Endothelial cell of umbilical vein (primary cell): ENCODE measurements around the gene SUN3. TPM values are rescaled to one million over a fixed set of nuclear protein-coding genes. Genes with fewer than 3 reads are reported as not detected.

Experiments
- BruUV-seq: library from RNA; stranded (reverse); fragments of 400-500 nt; replicated peaks from 2 replicates; lab custom pipeline; 2021; lab: Mats Ljungman, UMichigan
- CTCF ChIA-PET: fragments of 300-600, 350-600 bp; sonication (Branson Sonifier 250); formaldehyde crosslinking; loops from one replicate; lab custom pipeline; 2021; ENCODE audit warnings: antibody characterized with exemption, inconsistent platforms; lab: Charles Lee
- POLR2A ChIA-PET: fragments of 300-600, 350-600 bp; sonication (Branson Sonifier 250); formaldehyde crosslinking; loops from one replicate; lab custom pipeline; 2021; ENCODE audit warnings: antibody characterized with exemption, inconsistent platforms; lab: Charles Lee
- DNase-seq: peaks from one replicate; pipeline ENCODE4 v3.0.0-alpha.2; 2011; ENCODE audit warnings: low read depth, low spot score
- FAIRE-seq: peaks from 2 replicates; lab custom pipeline; 2011; peaks lifted over from hg19 to GRCh38; lab: Jason Lieb, UNC
- H2AFZ ChIP-seq: 2 replicates; pipeline ENCODE4 v1.6.0; 2012; ENCODE audit warnings: low read depth, low read length, control low read depth, inconsistent platforms
- H3K27ac ChIP-seq: 2 replicates; pipeline ENCODE4 v1.5.1; 2011; ENCODE audit warnings: low read depth, mild to moderate bottlenecking, control low read depth, low read length, moderate library complexity; ENCODE audit not compliant: insufficient read depth
- H3K27me3 ChIP-seq, 2 experiments: 2 replicates each; pipeline versions ENCODE4 v1.6.0 to v1.6.1; 2011; ENCODE audit warnings: low read length in 2 of 2, mixed read lengths in 1 of 2; ENCODE audit not compliant: control insufficient read depth in 2 of 2, insufficient read depth in 2 of 2
- H3K36me3 ChIP-seq, 2 experiments: 2 replicates in 1 of 2; 3 replicates in 1 of 2; pipeline ENCODE4 v1.5.1; 2011; ENCODE audit warnings: low read length in 2 of 2, mild to moderate bottlenecking in 1 of 2, moderate library complexity in 1 of 2; ENCODE audit not compliant: control insufficient read depth in 2 of 2, insufficient read depth in 2 of 2; ENCODE audit errors: extremely low read depth in 1 of 2
- H3K4me1 ChIP-seq: 3 replicates; pipeline ENCODE4 v1.5.1; 2011; ENCODE audit warnings: mild to moderate bottlenecking, low read length; ENCODE audit not compliant: control insufficient read depth, insufficient read depth; ENCODE audit errors: extremely low read depth
- H3K4me2 ChIP-seq: 2 replicates; pipeline ENCODE4 v1.6.1; 2011; ENCODE audit warnings: low read length, control low read depth, mixed read lengths; ENCODE audit not compliant: insufficient read depth
- H3K4me3 ChIP-seq, 3 experiments: fragments of 200-600 bp in 1 of 3; sonication (generic), shearing (Covaris generic) in 1 of 3; replicated peaks in 1 of 3; 2 replicates each; pipeline ENCODE4 v1.5.1; 2011 to 2016; ENCODE audit warnings: control low read depth in 3 of 3, low read length in 3 of 3, mild to moderate bottlenecking in 2 of 3, inconsistent platforms in 1 of 3, low read depth in 1 of 3, moderate library complexity in 1 of 3; ENCODE audit not compliant: insufficient read depth in 1 of 3
- H3K79me2 ChIP-seq: 2 replicates; pipeline ENCODE4 v1.6.0; 2012; ENCODE audit warnings: low read length, inconsistent platforms; ENCODE audit not compliant: control insufficient read depth, insufficient read depth
- H3K9ac ChIP-seq: replicated peaks from 2 replicates; pipeline ENCODE3; 2011; ENCODE audit warnings: low read length, control low read depth; ENCODE audit not compliant: insufficient read depth; ENCODE audit errors: extremely low read depth
- H3K9me1 ChIP-seq: replicated peaks from 3 replicates; pipeline ENCODE4 v1.6.0; 2011; ENCODE audit warnings: mild to moderate bottlenecking, low read length; ENCODE audit not compliant: control insufficient read depth, insufficient read depth; ENCODE audit errors: extremely low read depth
- H3K9me3 ChIP-seq: replicated peaks from 2 replicates; pipeline ENCODE4 v1.5.1; 2012; ENCODE audit warnings: low read length, inconsistent platforms; ENCODE audit not compliant: control insufficient read depth, insufficient read depth
- H4K20me1 ChIP-seq: replicated peaks from 2 replicates; pipeline ENCODE3; 2011; ENCODE audit warnings: mild to moderate bottlenecking, low read length; ENCODE audit not compliant: control insufficient read depth, insufficient read depth; ENCODE audit errors: extremely low read depth
- FOS ChIP-seq: IDR thresholded peaks from 2 replicates; pipeline ENCODE4 v1.6.1; 2011; ENCODE audit warnings: mild to moderate bottlenecking, low read length, moderate library complexity, borderline replicate concordance; ENCODE audit not compliant: insufficient read depth
- GATA2 ChIP-seq: IDR thresholded peaks from 2 replicates; pipeline ENCODE4 v1.7.0; 2011; ENCODE audit warnings: low read depth, mild to moderate bottlenecking, moderate library complexity, mixed read lengths, low read length; ENCODE audit not compliant: insufficient read length, insufficient read depth
- JUN ChIP-seq: IDR thresholded peaks from 2 replicates; pipeline ENCODE4 v1.6.1; 2011; ENCODE audit warnings: borderline replicate concordance, low read depth; ENCODE audit not compliant: insufficient read length, insufficient read depth
- POLR2A ChIP-seq: IDR thresholded peaks from 2 replicates; pipeline ENCODE4 v1.6.1; 2012; ENCODE audit warnings: low read depth, mild to moderate bottlenecking, control low read depth, low read length
- POLR2AphosphoS5 ChIP-seq: IDR thresholded peaks from 2 replicates; pipeline ENCODE4 v1.6.1; 2012; ENCODE audit warnings: low read depth, mild to moderate bottlenecking, control low read depth, low read length, moderate library complexity; ENCODE audit not compliant: insufficient read depth
- dilution Hi-C: fragments of 300-500 bp; cut with MboI; formaldehyde crosslinking; loops from one replicate; pipeline ENCODE4 v1.15.0; 2019; ENCODE audit warnings: low sequenced_read_pairs; ENCODE audit not compliant: extremely low pct_ligation_motif_present
- intact Hi-C: fragments of 100-400 bp; cut with micrococcal nuclease; formaldehyde crosslinking; loops from one replicate; pipeline ENCODE4 v1.10.0; 2022
- polyA plus RNA-seq, 4 experiments: library from polyadenylated mRNA; depleted of rRNA in 3 of 4; stranded (reverse) in 3 of 4; unstranded in 1 of 4; fragments of >200 nt; gene quantifications; 2 replicates each; pipeline versions ENCODE4 v1.2.1 to v1.2.3, GENCODE V29; 2011 to 2012; ENCODE audit warnings: missing spikeins in 1 of 4
- total RNA-seq: library from RNA; stranded (reverse); gene quantifications from 2 replicates; pipeline ENCODE4 v1.2.3, GENCODE V29; 2021

Gene SUN3
- total and polyA plus RNA-seq, 2 donors (not counting 3 experiments of a cell fraction or from before 2014, with no cell fraction given), result not detected

GRCh38 chr7:47941136-47941844, 87.6 kb downstream of the SUN3 start:
- CTCF ChIA-PET, result interaction anchor here (0.8 to 5.4 kb wide), 7 partner anchors 13 to 675 kb away, joined by 3 to 51 read pairs (median 7); no protein-coding TSS in a partner anchor
- POLR2A ChIA-PET, result no interaction called here
- Histone ChIP-seq H3K9me3 (no peaks in the 10 kb centered on the region), H3K27me3 (no peaks in the 10 kb centered on the region), H3K4me2 (peak overlapping the region; percentile 9), H3K9me1 (no peaks in the 10 kb centered on the region), H3K79me2 (no peaks in the 10 kb centered on the region), H3K9ac (peak overlapping the region; percentile 84), H3K36me3 (no peaks in the 10 kb centered on the region), H2AFZ (no peak overlapping the region), H4K20me1 (no peaks in the 10 kb centered on the region), H3K27ac (peak overlapping the region; percentile 94), H3K4me1 (peaks cover 57% of the 10 kb centered on the region), H3K4me3 (no peak overlapping the region)
- dilution Hi-C loops, result no loop called here
- intact Hi-C loops, result loop anchor here (1.0 to 10.0 kb wide), 8 partner anchors 38 to 1396 kb away; partner anchors contain the start of gene HUS1
- peak; percentile 76 for DNase-seq
- TSS peak; percentile 58 for BruUV-seq
- peak; percentile 89 for FAIRE-seq
- TF ChIP-seq FOS (peak; percentile 95), POLR2A (no peak), GATA2 (no peak), POLR2AphosphoS5 (peak; percentile 47), JUN (peak; percentile 98)
